Activated CD8-positive, alpha-beta memory T cell treated with anti-CD3 and anti-CD28 coated beads for 36 hours (primary cell): ENCODE measurements around the gene MOV10L1. TPM values are rescaled to one million over a fixed set of nuclear protein-coding genes. Genes with fewer than 3 reads are reported as not detected.

Experiments
- CTCF ChIA-PET: fragments of 350-600 bp; sonication (Branson Sonifier 250); formaldehyde crosslinking; loops from one replicate; lab custom pipeline; 2021; ENCODE audit warnings: antibody characterized with exemption; lab: Charles Lee
- POLR2A ChIA-PET: fragments of 350-600 bp; sonication (Branson Sonifier 250); formaldehyde crosslinking; loops from one replicate; lab custom pipeline; 2021; ENCODE audit warnings: antibody characterized with exemption; lab: Charles Lee
- total RNA-seq, 2 experiments: library from RNA; stranded (reverse); gene quantifications; one replicate each; pipeline ENCODE4 v1.2.3, GENCODE V29; 2021

Gene MOV10L1
- total RNA-seq, 2 experiments from 2014 or later, result not detected

DNA sequence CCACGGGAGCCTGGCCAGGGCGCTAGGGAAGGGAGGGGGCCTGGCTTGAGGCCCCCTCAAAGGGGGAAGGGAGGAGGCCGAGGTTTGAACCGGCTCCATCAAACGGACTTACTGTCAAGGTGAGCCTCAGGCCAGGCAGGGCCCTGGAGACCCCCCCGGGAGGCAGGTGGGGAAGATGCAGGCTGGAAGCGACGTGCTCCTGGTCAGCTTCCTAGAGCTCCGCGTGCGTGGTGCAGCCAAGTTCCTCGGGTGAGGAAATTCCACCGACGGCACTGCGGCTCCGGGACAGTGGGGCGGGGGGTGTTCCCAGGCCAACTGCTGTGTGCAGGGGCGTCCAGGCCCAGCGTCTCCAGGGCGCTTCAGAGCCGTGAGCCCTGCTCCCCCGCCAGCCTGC is 88.7 kb downstream of the MOV10L1 start:
- ChIA-PET CTCF (no interaction called here), POLR2A (no interaction called here)

DNA sequence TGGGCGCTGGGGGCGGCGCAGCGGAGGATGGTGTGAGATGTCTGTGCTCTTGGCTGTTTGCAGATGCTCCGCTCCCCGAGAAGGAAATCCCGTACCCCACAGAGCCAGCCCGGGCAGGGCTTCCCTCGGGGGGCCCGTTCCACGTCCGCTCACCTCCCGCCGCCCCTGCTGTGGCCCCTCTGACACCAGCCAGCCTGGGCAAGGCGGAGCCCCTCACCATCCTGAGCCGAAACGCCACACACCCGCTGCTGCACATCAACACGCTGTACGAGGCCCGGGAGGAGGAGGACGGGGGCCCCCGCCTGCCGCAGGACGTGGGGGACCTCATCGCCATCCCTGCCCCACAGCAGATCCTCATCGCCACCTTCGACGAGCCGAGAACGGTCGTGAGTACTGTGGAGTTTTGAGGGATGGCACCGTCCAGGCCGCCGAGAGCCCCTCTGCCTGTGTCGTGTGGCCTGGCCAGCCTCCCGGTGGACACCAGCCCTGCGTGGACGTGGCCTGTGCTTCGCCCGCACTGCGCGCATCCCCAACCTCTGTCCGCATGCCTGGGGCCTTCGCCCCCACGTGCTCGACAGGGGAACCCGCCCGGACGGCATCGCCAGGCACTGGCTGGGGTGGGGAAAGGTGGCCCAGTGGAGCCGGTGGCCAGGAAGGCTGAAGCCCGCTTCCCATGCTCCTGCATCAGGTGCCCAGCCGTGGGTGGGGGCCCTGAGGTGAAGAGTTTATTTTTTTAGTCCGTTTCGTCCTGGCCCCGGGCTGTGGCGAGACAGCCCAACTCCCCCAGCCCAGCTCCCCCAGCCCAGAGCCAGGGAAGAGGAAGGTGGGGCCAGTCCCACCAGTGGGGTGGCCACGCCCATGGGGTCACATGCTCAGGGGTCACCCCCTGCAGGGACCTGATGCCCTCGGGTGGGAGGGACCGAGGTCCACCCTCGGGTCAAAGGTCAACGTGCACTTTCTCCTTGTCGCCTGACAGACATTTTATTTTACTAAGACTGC is 89.4 kb downstream of the MOV10L1 start:
- POLR2A ChIA-PET, result no interaction called here
- CTCF ChIA-PET, result no interaction called here

DNA sequence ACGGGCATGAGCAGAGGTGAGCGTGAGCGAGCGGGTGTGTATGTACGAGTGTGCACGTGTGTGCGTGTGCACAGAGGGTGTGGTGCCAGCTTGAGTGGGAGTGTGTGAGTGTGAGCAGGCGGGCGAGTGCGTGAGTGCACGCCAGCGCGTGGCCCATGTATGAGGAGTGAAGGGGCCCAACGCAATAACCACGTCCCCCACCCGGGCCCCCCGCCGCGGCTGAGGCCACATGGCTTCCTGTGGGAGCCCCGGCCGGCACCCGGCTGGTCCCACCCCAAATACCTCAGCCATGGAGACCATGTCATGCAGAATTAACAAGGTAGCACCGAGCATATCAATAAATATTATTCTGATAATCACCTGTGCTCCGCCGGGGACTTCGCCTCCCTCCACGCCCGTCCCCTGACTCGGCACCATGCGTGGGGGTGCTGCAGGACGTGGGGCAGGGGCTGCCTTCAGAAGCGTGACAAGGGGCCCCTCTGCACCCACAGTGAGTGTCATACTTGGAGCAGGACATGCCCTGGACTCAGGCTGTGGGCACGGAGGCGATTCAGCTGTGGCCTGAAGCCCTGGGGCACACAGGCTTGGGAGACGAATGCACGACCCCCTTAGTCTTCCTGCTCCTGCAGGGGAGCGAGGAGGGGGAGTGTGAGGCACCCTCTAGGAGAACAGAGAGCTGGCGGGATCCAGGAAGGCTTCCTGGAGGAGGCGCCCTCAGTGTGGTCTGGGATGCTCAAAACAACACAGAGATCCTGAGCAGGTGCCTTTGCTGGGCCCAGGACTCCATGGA is 90.3 kb downstream of the MOV10L1 start:
- ChIA-PET POLR2A (no interaction called here), CTCF (no interaction called here)

DNA sequence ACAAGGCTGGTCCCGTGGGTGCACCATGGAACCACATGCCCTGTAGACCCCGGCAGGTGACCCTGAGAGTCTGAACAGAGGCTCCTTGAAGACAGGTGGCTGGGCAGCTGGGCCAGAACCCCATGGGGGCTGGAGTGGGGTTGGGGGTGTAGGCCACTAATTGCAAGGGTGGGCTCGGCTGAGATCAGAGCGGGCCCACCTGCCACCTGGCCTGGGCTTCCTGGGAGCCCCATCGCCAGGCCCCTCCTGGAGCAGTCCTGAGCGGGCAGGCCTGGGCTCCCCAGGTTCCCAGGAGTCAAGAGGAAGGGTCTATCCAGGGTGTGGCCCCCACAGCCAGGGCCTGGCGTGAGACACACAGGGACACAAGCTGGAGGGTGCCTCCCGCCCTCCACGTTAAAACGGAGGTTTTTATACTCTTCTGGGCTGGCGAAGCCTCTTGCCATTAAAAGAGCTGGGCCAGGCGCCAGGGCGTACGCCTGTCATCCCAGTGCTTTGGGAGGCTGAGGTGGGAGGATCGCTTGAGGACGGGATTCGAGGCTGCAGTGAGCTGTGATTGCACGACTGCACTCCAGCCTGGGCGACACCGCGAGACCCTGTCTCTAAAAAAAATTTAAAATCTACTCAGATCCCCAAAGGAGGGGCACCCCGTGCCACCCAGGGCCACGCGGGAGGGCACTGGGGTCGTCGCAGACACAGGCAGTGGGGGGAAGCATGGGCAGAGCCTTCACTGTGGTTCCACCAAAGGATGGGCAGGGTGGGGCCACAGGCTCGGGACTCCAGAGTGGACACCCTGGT is 91.1 kb downstream of the MOV10L1 start:
- ChIA-PET POLR2A (no interaction called here), CTCF (interaction anchor here (0.6 kb wide), 1 partner anchor 26 kb away, joined by 3 read pairs; no protein-coding TSS in a partner anchor)

DNA sequence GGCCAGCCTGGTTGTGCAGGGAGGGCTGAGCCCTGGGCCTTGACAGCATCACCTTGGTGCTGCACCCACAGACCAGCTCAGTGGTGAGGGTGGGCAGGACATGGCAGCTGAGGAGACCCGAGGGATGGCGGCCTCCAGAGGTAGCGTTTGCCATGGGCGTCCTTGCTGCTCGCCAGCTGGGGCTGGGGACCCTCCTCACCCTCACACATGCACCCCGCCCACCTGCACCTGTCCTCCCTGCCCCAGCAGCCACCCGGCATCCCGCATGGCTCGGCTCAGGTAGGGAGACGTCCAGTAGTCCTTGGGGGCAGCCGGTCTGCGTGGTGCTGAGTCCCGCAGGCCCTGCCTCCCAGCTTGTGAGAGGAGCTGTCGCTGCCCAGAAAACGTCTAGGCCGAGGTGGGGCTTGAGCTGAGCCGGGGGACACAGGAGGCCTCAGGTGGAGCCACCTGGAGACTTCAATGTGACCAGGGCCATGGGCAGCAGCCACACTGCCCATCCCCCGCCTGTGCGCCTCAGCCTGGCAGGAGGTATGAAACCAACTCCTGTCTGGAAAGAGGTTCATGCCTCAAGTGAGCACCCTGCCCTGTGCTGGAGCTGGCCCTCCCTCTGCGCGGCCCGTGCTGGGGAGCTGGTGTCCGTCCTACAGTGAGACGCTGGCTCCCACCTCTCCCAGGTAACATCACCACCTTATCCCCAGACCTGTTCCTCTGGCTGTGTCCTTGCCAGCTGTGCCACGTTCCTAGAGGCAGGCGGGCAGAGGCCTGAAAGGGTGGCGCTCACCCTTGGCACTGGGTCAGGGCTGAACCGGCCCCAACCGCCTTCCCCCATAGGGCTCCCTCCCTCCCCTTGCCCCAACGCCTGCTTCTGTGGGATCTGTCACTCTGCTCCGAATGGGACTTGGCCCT is 92.6 kb downstream of the MOV10L1 start:
- ChIA-PET CTCF (no interaction called here), POLR2A (no interaction called here)

DNA sequence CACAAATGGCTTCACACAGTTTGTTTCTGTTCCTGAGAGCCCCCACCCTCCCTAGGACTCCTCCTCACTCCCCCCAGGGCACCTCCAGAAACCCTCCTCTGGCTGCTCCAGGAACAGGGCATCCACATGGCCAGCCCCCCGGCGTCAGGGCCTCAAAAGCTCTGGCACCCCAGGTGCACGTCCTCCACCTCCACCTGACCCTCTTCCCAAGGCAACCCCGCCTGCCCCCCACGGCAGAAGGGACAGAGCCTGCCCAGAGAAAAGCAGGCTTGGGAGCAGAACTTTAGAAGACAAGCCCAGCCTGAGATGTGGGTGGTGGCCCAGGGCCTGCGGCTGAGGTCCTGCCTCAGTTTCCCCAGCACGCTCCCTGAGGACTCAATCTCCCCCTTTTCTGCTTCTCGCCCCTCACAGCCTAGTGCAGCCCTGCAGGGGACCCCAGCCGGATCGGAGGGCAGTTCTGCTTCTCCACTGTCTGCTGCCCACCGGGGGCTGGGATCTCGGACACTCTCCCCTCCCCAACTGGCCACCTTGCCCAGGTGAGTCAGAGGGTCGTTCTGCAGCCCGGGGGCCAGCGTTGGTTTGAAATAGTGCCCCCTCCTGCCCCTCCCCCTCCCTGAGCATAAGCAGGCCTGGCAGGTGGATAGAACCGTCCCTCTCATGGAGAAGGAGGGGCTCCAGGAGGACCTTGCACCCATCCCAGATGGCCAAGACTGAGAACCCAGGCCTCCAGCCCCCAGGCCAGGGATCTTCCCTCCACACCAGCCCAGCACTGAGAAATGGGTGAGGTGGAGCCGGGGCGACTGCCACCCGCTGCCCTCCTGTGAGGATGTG is 93.5 kb downstream of the MOV10L1 start:
- ChIA-PET POLR2A (no interaction called here), CTCF (no interaction called here)

DNA sequence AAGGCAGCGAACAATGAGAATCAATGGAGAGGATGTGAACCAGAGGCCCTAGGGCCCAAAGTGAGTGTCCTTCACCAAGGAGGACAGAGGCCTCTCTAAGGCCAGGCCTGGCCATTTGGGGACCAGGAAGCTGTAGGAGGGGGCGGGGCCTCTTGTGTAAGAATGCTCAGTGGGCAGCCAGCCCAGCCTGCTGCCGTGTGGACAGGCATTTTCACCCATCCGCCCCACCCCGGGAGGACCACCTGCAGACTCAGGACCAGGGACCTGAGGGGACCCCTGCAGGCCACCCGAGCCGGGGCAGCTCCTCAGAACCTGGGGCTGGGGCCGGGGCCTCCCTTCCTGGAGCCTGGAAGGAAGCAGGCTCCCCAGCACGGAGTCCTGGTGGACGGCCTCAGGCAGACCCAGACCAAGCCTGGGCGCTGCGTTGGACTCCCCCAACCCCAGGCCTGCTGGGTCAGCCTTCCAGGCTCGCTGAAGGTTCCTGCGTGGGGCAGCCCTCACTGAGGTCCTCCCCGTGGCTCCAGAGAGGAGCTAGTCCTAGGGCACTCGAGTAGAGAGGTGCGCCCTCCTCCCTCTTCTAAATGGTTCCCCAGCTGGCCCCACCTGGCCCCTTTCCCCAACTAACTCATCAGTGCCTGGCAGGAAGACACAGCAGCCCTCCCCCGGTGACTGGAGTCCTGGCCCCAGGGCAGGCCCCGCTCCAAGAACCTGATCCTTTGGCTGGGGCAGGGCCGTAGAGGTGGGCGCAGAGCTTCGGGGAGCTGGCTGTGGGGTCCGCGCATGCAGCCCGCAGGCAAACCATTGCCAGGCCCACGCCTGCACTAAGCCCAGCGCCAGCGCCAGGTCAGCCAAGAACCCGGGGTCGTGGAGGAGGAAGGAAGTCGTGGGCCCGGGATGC is 94.4 kb downstream of the MOV10L1 start:
- POLR2A ChIA-PET, result no interaction called here
- CTCF ChIA-PET, result interaction anchor here (1.3 kb wide), 1 partner anchor 254 kb away, joined by 4 read pairs; no protein-coding TSS in a partner anchor

DNA sequence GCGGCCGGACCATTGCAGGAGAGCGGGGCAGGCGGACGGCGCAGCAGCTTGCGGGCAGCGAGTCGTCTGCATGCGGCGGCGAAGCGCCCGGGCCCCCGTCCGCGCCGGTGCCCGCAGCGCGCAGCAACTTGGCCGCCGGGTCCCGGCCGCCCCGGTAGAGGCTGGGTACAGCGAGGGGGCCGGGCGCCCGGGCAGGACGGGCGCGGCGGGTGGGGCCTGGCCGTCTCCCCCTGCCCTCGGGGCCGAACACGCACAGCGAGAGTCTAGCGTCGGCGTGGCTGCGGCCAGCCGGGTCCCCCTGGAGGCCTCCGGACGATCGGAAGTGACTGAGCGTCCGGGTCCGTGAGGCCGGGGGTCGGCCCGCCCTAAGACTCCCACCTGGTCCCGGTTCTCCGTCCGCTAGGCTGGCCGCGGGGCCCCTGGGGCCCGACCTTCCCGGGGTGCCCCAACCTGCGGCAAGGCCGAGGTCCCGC is 95.1 kb downstream of the MOV10L1 start:
- CTCF ChIA-PET, result interaction anchor here (1.3 kb wide), 1 partner anchor 254 kb away, joined by 4 read pairs; no protein-coding TSS in a partner anchor
- POLR2A ChIA-PET, result no interaction called here

DNA sequence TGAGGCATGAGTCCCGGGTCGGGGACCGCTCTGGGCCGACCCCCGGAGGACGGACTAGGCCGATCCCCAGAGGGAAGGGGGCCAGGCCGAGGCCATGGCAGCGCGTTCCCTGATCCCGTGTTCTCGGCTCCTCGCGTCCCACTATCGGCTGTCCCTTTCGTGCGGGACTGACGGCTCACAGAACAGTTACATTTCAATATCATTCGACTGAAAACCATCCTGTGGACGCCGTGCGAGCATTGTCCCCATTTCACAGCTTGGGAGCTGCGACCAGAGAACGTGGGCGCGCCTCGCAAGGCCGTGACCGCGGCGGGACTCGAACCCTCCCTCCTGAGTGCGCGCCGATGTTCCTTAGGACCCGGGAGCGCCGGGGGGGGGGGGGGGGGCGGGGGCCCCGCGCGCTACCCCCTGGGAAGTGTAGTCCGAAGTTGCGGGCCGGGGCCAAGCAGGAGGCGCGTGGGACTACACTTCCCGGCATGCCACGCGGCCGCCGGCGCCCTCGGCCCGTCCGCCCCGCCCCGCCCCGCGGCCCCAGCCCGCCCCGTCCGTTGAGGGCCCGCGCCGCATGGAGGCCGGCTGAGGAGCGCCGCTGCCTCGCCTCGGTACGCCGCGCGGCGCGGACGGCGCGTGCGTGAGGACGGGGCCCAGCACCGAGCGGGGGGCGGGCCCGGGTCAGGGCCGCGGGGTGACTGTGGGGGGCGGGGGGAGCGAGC is 95.7 kb downstream of the MOV10L1 start, which contains the start of gene TRABD:
Gene TRABD, plus strand, starts transcription at position 539 of the 713 bp plus-strand sequence. CDS start 7,148 bp downstream, outside the sequence.
- POLR2A ChIA-PET, result no interaction called here
- CTCF ChIA-PET, result interaction anchor here (1.3 kb wide), 1 partner anchor 255 kb away, joined by 4 read pairs; no protein-coding TSS in a partner anchor

DNA sequence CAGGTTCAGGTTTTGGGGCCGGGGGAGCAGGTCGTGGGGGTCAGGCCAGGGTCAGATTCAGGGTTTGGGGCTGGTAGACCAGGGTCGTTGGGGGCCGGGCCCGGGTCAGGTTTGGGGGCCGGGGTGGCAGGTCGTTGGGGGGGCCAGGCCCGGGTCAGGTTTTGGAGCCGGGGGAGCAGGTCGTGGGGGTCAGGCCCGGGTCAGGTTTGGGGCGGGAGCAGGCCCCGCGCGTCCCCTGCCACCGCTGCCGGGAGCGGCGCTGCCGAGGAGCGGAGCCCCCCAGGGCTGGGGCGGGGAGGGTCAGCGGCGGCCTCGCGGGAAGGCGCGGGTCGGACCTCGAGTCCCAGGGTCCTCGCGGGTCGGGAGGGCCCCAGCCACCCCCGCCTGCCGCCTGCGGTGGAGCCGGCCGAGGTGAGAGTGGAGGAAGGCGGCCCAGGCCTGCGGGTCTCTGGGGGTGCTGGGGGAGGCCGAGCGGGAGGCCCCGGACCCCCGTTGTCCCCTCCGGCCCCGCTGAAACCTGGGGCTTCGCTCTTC is 96.4 kb downstream of the MOV10L1 start:
- ChIA-PET CTCF (interaction anchor here (1.3 to 1.6 kb wide), 2 partner anchors 21 to 156 kb away, joined by 3 to 5 read pairs; no protein-coding TSS in a partner anchor), POLR2A (interaction anchor here (0.9 to 1.2 kb wide), 2 partner anchors 12 to 14 kb away, joined by 3 to 5 read pairs; no protein-coding TSS in a partner anchor)

DNA sequence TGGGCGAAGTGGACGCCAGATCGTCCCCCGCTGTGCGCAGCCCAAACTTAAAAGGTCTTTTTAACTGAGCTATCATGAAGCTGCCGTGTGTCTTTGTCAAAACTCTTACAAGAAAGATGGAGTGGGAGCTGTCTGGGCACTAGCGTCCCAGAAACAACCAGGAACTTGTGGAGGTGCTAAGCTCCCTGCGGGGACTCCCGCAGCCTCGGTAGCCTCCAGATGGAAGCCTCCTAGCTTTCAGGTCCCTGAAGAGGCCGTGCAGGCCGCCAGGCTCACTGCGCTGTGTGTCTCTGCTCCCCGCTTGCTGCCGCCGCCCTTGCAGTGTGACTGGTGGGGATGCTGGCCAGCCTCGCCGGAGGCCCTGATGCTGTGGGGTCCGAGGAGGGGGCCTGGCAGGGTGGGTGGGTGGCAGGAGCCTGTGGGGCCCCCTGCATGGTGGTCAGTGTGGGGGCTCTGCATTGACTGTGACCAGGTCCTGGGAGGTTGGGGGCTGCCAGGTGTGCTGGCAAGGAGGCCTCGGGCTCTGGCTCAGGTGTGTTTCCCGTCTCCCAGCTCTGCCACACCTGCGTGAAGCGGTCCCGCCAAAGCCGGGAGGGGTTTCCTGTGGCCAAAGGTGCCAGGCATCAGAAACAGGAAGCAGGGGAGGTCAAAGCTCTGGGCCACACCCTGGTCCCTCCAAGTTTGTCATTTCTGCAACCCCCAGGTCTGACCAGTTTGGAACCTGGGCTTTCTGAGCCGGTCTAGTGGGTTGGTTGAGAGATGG is 97.1 kb downstream of the MOV10L1 start:
- ChIA-PET POLR2A (interaction anchor here (0.9 to 1.2 kb wide), 2 partner anchors 12 to 13 kb away, joined by 3 to 5 read pairs; no protein-coding TSS in a partner anchor), CTCF (interaction anchor here (1.1 to 1.6 kb wide), 3 partner anchors 20 to 155 kb away, joined by 3 to 5 read pairs (median 3); no protein-coding TSS in a partner anchor)

DNA sequence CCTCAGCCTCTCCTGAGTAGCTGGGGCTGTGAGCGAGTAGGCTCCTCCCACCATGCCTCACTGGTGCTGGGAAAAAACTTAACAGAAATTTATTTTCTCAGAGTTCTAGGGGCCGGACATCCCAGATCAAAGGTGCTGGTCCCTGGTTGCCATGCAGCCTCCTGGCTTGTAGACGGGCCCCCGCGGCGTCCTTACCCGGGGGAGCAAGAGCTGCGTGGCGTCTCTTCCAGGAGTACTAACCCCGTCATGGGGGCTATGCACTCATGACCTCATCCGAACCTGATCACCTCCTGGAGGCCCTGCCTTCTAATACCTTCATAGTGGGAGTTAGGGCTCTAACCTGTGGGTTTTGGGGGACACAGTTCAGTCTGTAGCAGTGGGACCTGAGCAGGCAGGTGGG is 98.5 kb downstream of the MOV10L1 start:
- POLR2A ChIA-PET, result no interaction called here
- CTCF ChIA-PET, result no interaction called here

DNA sequence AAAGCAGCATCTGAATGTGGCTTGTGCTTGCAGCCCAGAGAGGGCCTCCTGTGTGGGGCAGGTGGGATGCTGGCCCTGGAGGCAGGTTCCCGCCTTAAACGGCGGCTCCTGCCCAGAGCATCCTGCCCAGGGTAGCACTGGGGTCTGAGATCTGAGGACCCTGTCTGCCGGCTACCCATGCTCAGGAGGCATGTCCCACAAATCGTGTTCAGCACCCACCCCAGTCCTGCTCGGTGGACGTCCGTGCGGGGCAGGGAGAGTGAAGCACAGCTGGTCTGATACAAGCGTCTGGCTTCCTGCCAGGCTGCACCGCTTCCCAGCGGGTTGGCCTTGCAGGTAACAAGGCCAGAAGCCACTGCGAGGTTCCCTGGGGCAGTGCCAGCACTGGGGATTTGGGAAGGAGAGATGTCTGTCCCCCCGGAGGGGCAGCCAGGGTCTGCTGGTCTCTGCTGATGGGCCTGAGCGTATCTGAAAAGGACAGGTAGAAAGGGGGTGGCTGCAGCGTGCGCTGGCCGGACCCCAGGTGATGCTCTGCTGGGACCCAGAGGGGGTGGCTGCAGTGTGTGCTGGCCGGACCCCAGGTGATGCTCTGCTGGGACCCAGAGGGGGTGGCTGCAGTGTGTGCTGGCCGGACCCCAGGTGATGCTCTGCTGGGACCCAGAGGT is 99.5 kb downstream of the MOV10L1 start:
- ChIA-PET POLR2A (interaction anchor here (0.6 kb wide), 1 partner anchor 253 kb away, joined by 3 read pairs; no protein-coding TSS in a partner anchor), CTCF (interaction anchor here (1.4 kb wide), 1 partner anchor 17 kb away, joined by 6 read pairs; no protein-coding TSS in a partner anchor)
